ENCODE measurements around the gene PTBP3. TPM values are rescaled to one million over a fixed set of nuclear protein-coding genes. Genes with fewer than 3 reads are reported as not detected.

The PTBP3 gene
- polyA plus RNA-seq, 4 donors = 28.5 to 114 (median 97.6) TPM

DNA sequence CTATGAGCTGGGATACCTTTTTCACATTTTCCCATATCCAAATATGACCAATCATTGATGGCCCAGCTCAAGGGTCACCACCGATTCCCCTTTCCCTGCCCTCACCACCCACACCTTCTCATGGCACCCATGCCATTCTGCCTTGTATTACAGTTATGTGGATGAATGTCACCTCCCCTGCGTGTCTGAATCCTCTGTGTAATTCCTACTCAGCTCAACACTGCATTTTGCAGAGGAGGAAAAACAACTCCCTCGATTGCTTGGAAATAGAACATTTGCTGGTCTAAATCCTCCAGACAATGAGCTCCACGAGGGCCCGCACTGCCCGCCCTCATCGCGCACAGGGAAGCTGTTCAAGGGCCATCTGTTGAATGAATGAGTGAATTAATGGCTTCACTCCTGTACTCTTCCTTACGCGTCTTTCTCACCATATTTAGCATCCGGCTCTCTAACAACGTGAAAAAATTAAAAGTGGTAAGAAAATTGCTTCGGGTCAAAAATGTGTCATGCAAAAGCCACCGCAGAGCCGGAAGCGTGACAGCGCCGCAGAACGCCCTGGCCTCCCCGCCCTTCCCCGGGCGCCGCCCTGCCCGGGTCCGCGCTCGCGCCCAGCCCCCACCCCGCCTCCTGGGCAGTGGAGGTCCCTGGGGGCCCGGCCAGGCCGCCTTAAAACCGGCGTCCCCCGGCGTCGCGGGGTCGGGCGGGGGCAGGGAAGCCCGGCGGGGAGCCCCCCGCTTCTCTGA, 159.0 kb downstream of the PTBP3 start:
- DNase-seq (ENCODE audit: low read depth in 4 of 4, low spot score in 3 of 4) = no peak

DNA sequence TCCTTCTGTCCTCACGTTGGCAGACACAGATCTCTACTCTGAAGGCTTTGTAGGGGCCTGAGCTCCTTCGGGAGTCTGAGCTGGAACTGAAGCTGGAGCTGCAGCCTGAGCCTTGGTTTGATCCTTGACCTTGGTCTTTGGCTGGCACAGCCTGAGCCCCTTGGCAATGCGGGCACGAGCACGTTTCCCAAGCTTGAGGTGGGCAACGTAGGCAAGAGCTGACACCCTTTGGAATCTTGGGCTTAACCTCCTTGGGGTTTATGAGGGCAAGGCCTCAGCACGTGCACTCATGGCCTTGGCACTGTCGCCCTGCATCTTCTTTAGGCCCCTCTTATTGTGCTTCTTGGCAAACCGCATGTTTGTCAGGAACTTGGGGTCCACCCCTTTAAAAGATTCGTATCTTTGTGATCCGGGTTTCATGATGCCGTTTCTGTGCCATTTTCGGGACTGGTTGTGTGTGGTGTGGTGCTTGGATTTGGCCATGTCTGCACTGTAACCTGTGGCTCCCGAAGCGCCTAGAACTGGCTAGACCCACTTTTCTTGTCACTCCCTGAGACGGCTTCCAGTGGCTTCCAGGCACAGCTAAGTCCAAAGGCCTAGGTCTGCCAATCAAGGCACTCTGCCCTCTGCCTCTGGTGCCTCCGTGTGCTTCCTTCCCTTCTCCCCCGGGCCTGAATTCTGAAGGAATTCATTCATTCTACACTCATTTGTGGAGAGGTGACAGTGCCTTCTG, 159.8 kb downstream of the PTBP3 start:
- DNase-seq (ENCODE audit: low read depth in 4 of 4, low spot score in 3 of 4) = no peak

DNA sequence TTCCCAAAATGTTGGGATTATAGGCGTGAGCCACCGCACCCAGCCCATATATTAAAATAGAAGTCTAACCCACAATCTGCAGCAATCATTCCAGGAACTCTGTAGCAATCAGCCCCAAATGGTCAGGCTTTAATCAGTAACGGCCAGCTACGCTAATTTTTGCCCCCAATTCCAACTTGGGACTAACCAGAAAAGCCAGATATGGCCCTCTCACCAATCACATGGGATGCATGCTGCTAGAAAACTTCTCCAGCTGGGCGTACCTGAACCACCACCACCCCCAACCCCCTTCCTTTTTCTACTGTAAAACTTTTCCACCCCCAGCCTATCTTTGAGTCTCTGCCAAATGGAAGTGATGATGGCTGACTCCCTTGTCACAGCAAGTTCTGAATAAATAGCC, 162.5 kb downstream of the PTBP3 start:
- no peak for DNase-seq (ENCODE audit: low read depth in 4 of 4, low spot score in 3 of 4)

DNA sequence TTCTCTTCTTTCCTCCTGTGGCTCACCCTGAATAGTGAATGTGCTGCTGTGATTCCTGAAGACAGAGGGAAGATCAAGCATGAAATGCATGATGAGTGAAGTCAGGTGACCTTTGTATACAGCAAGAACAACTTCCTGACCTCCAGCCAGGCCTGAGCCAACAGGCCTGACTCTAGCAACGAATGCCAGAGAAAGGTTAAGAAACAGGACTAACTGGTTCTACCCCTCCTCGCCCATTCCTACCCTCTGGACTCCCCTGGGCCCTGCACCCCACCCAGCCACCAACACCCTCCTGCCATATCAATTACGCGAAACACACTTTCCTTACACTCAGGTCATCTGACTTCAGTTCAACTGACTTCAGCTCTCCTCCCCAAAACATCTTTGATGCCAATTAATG, 163.2 kb downstream of the PTBP3 start:
- DNase-seq (ENCODE audit: low read depth in 4 of 4, low spot score in 3 of 4) = no peak

DNA sequence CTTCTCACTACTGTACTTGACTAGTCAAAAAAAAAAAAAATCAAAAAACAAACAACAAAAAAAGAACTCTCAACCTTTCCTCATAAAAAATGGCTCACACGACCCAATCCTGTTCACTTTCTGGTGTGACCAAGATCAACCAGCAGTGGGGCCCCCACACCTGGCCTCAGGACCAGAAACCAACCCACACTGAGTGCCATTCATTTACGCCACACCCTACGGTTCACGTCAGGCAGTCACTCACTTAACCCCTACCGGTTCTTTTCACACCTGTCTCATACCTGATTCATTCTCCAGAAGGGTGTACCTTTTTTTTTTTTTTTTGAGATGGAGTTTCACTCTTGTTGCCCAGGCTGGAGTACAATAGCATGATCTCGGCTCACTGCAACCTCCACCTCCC, 164.1 kb downstream of the PTBP3 start:
- no peak for DNase-seq (ENCODE audit: low read depth in 4 of 4, low spot score in 3 of 4)

DNA sequence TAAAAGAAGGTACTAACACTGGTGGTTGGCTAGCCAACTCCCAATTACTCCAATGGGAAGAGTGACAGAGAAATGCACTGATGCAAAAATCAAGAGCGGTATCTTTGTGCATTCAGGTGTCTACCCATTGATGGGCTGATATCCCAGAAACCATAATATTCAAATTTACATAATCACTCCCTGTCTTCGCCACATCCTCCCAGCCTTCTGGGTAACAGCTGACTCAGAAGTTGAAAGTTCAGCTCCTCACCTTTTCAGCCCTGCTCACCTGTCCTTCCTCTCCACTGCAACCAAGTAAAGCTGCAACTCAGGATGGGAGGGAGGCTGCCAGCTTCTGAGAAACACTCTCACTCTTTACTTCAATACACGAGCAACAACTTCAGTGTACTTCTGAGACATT, 165.2 kb downstream of the PTBP3 start:
- DNase-seq (ENCODE audit: low read depth in 4 of 4, low spot score in 3 of 4) = no peak

Other genes with a start within 250 kb of the PTBP3 start
- 10 to 100 TPM; 15.3 to 40.7 (median 33.5) TPM for gene SUSD1, start 158.3 kb downstream of the PTBP3 start, polyA plus RNA-seq (ENCODE audit: insufficient read length in 4 of 4)
- 100 to 1,000 TPM in 3 of 4 donors, 10 to 100 TPM in 1; 43.0 to 120 (median 101) TPM for gene HSDL2, start 46.5 kb upstream of the PTBP3 start, polyA plus RNA-seq (ENCODE audit: insufficient read length in 4 of 4)
- 10 to 100 TPM in 3 of 4 donors, 1 to 10 TPM in 1; 5.7 to 15.9 (median 13.7) TPM for gene KIAA1958, start 153.2 kb upstream of the PTBP3 start, polyA plus RNA-seq (ENCODE audit: insufficient read length in 4 of 4)

Measured in left renal pelvis (tissue), 4 donors.